SK-N-SH (cell line): Measurements from ENCODE around the gene RBMS1. TPM values are rescaled to one million over a fixed set of nuclear protein-coding genes. Genes with fewer than 3 reads are reported as not detected.

Experiments used
- CTCF ChIA-PET: fragments of 300-600, 350-600 bp; formaldehyde crosslinking; extraction: SDS; loops from one replicate; lab custom pipeline; 2021; lab: Yijun Ruan, JAX
- POLR2A ChIA-PET: fragments of 350-600 bp; sonication (Branson Sonifier 250); formaldehyde crosslinking; extraction: SDS; loops from one replicate; lab custom pipeline; 2020; ENCODE audit warnings: antibody characterized with exemption, inconsistent platforms; lab: Yijun Ruan, JAX
- DNase-seq: peaks from one replicate; pipeline ENCODE4 v3.0.0; 2012
- H2AFZ ChIP-seq: fragments of 200-600 bp; sonication (generic); 2 replicates; pipeline ENCODE4 v1.8.1; 2016; ENCODE audit warnings: antibody characterized with exemption, mild to moderate bottlenecking, low read depth
- H3F3A ChIP-seq: fragments of 200-600 bp; sonication (generic); replicated peaks from 2 replicates; pipeline ENCODE3; 2016; ENCODE audit warnings: antibody characterized with exemption, mild to moderate bottlenecking; ENCODE audit not compliant: insufficient read depth
- H3K27ac ChIP-seq, 2 experiments: fragments of 200-500 bp in 1 of 2; fragments of 200-600 bp in 1 of 2; sonication (Bioruptor generic) in 1 of 2; sonication (generic), shearing (Covaris generic) in 1 of 2; 2 replicates each; pipeline versions ENCODE4 v1.5.1 to v1.6.1; 2014 to 2016; ENCODE audit warnings: low read depth in 2 of 2, inconsistent platforms in 1 of 2, low read length in 1 of 2, mild to moderate bottlenecking in 1 of 2, mixed read lengths in 1 of 2
- H3K27me3 ChIP-seq: fragments of 200-600 bp; sonication (generic), shearing (Covaris generic); 2 replicates; pipeline ENCODE4 v1.6.1; 2016; ENCODE audit warnings: mixed run types; ENCODE audit not compliant: insufficient read depth
- H3K36me3 ChIP-seq, 2 experiments: fragments of 200-500 bp in 1 of 2; fragments of 200-600 bp in 1 of 2; sonication (Bioruptor generic) in 1 of 2; sonication (generic) in 1 of 2; replicated peaks in 1 of 2; 2 replicates each; pipeline versions ENCODE3 to v1.5.1; 2014 to 2016; ENCODE audit warnings: low read length in 1 of 2, mild to moderate bottlenecking in 1 of 2; ENCODE audit not compliant: insufficient read depth in 2 of 2, control insufficient read depth in 1 of 2
- H3K4me1 ChIP-seq, 2 experiments: fragments of 200-500 bp in 1 of 2; fragments of 200-600 bp in 1 of 2; sonication (Bioruptor generic) in 1 of 2; sonication (generic), shearing (Covaris generic) in 1 of 2; 2 replicates each; pipeline versions ENCODE4 v1.5.1 to v1.6.1; 2014 to 2016; ENCODE audit warnings: low read depth in 1 of 2, low read length in 1 of 2, mixed run types in 1 of 2; ENCODE audit not compliant: insufficient read depth in 2 of 2, control insufficient read depth in 1 of 2
- H3K4me2 ChIP-seq: fragments of 200-600 bp; sonication (generic), shearing (Covaris generic); 2 replicates; pipeline ENCODE4 v1.6.1; 2017; ENCODE audit warnings: mixed run types
- H3K4me3 ChIP-seq, 2 experiments: fragments of 200-500 bp in 1 of 2; fragments of 200-600 bp in 1 of 2; sonication (Bioruptor generic) in 1 of 2; sonication (generic), shearing (Covaris generic) in 1 of 2; 2 replicates each; pipeline versions ENCODE4 v1.5.1 to v1.8.1; 2014 to 2016; ENCODE audit warnings: low read depth in 2 of 2, inconsistent platforms in 1 of 2, low read length in 1 of 2, mild to moderate bottlenecking in 1 of 2, mixed read lengths in 1 of 2, moderate library complexity in 1 of 2
- H3K79me2 ChIP-seq: fragments of 200-600 bp; sonication (generic); 2 replicates; pipeline ENCODE4 v1.8.1; 2017; ENCODE audit warnings: mild to moderate bottlenecking; ENCODE audit not compliant: insufficient read depth
- H3K9ac ChIP-seq: fragments of 200-600 bp; sonication (generic); 2 replicates; pipeline ENCODE4 v1.6.1; 2017; ENCODE audit warnings: mixed run types
- H3K9me2 ChIP-seq: fragments of 200-600 bp; sonication (generic); 2 replicates; pipeline ENCODE4 v1.6.1; 2017; ENCODE audit warnings: mixed run types
- H3K9me3 ChIP-seq: fragments of 200-600 bp; sonication (generic); 2 replicates; pipeline ENCODE4 v1.6.1; 2017; ENCODE audit warnings: mixed run types, mild to moderate bottlenecking, moderate library complexity
- H4K20me1 ChIP-seq: fragments of 200-600 bp; sonication (generic); 2 replicates; pipeline ENCODE4 v1.6.1; 2017; ENCODE audit warnings: mild to moderate bottlenecking, mixed run types; ENCODE audit not compliant: insufficient read depth
- EZH2phosphoT487 ChIP-seq: fragments of 200-600 bp; sonication (generic); IDR thresholded peaks from 2 replicates; pipeline ENCODE4 v1.6.1; 2017; ENCODE audit warnings: low read depth, mixed run types, mild to moderate bottlenecking, antibody characterized with exemption, moderate library complexity, borderline replicate concordance
- FOSL2 ChIP-seq: IDR thresholded peaks from 2 replicates; pipeline ENCODE4 v1.4.0; 2012; ENCODE audit warnings: low read depth, mild to moderate bottlenecking, moderate library complexity, borderline replicate concordance
- FOXJ3 ChIP-seq: sonication (generic); formaldehyde crosslinking; IDR thresholded peaks from 2 replicates; pipeline ENCODE4 v1.5.1; 2020; ENCODE audit warnings: mild to moderate bottlenecking, missing genetic modification reagents
- GABPA ChIP-seq: IDR thresholded peaks from 2 replicates; pipeline ENCODE4 v1.4.0; 2012; ENCODE audit warnings: low read depth, mild to moderate bottlenecking
- IRF3 ChIP-seq: fragments of 150-350 bp; IDR thresholded peaks from 2 replicates; pipeline ENCODE4 v1.6.1; 2016; ENCODE audit warnings: mild to moderate bottlenecking, low read depth, low read length
- JUND ChIP-seq: IDR thresholded peaks from 2 replicates; pipeline ENCODE4 v1.4.0; 2012
- MXI1 ChIP-seq: IDR thresholded peaks from 2 replicates; pipeline ENCODE4 v1.6.1; 2012; ENCODE audit warnings: mild to moderate bottlenecking, low read depth, low read length, improper control_type of control experiment
- NRF1 ChIP-seq: IDR thresholded peaks from 2 replicates; pipeline ENCODE4 v1.6.1; 2012; ENCODE audit warnings: low read depth, mild to moderate bottlenecking, low read length
- PBX3 ChIP-seq: IDR thresholded peaks from 2 replicates; pipeline ENCODE4; 2012
- RCOR1 ChIP-seq: fragments of 150-350 bp; IDR thresholded peaks from 2 replicates; pipeline ENCODE4 v1.6.1; 2017; ENCODE audit warnings: antibody characterized with exemption, low read length
- REST ChIP-seq: IDR thresholded peaks from 2 replicates; pipeline ENCODE4 v1.6.1; 2012; ENCODE audit warnings: mild to moderate bottlenecking, low read depth, low read length, moderate library complexity
- RFX5 ChIP-seq: IDR thresholded peaks from 2 replicates; pipeline ENCODE4 v1.6.1; 2012; ENCODE audit warnings: mild to moderate bottlenecking, improper control_type of control experiment, low read length
- USF2 ChIP-seq: fragments of 150-350 bp; IDR thresholded peaks from 2 replicates; pipeline ENCODE4 v1.6.1; 2017; ENCODE audit warnings: antibody characterized with exemption, low read length, low read depth, borderline replicate concordance
- YY1 ChIP-seq: IDR thresholded peaks from 2 replicates; pipeline ENCODE4 v1.4.0; 2012; ENCODE audit warnings: low read depth, mild to moderate bottlenecking
- ZBTB33 ChIP-seq: IDR thresholded peaks from 2 replicates; pipeline ENCODE4 v1.4.0; 2012; ENCODE audit warnings: low read depth, borderline replicate concordance
- WGBS: methylation state at CpG from one replicate; pipeline ENCODE4 v1.1.6; 2017; ENCODE audit warnings: low lambda C conversion rate; 5-methylcytosine and 5-hydroxymethylcytosine counted together
- polyA plus RNA-seq, 3 experiments: library from polyadenylated mRNA; depleted of rRNA; stranded (reverse); fragments of >200 nt; gene quantifications; 2 replicates each; pipeline ENCODE4 v1.2.3, GENCODE V29; 2012

The RBMS1 gene
- polyA plus RNA-seq, 1 of the 3 experiments (the other 2 are of a cell fraction) = 56.5 TPM

- H3K9me2 ChIP-seq = no peaks in the 10 kb centered on the region
- H2AFZ ChIP-seq = no peak overlapping the region
- peaks cover 91% of the 10 kb centered on the region for H3K79me2 ChIP-seq
- no peak for TF ChIP-seq GABPA
- no peak for TF ChIP-seq FOSL2
- no peak for TF ChIP-seq ZBTB33
- no peak for TF ChIP-seq REST
- no peak for TF ChIP-seq RFX5
- TF ChIP-seq EZH2phosphoT487 = no peak
- TF ChIP-seq IRF3 = no peak
- no peak for TF ChIP-seq NRF1
- no peak for TF ChIP-seq MXI1
- TF ChIP-seq FOXJ3 (CRISPR knock-in tag) = no peak
- TF ChIP-seq YY1 = no peak
- no peak for TF ChIP-seq USF2
- no peak for TF ChIP-seq PBX3
- TF ChIP-seq RCOR1 = no peak
- TF ChIP-seq JUND = no peak
- TF ChIP-seq, all 33 proteins: peak for 0
- POLR2A ChIA-PET = no interaction called here
- Histone ChIP-seq H3K4me1 (peaks cover 5 to 31% of the 10 kb centered on the region in 2 experiments; a peak in 3 of 4 replicates), H3K4me2 (no peak overlapping the region), H4K20me1 (peaks cover 86% of the 10 kb centered on the region), H3K36me3 (no peaks in the 10 kb centered on the region), H3K9me3 (no peaks in the 10 kb centered on the region; the same call in 1 of the 2 replicates), H3F3A (no peaks in the 10 kb centered on the region), H3K27ac (no peak overlapping the region), H3K4me3 (no peak overlapping the region), H3K27me3 (no peaks in the 10 kb centered on the region), H3K9ac (no peak overlapping the region)
- CTCF ChIA-PET = interaction anchor here (0.9 kb wide), 1 partner anchor 41 kb away, joined by 3 read pairs; no protein-coding TSS in a partner anchor
- 98% methylated on average over 5 of the region's 5 CpGs for WGBS
- DNase-seq = no peak
Observed at GRCh38 chr2:160469621-160470204, 23.9 kb downstream of the RBMS1 start.
